Dedifferentiated amniotic fluid mesenchymal stem cell (primary cell): Measurements from ENCODE around the gene ZIM2.

Experiments used
- DNase-seq: peaks from one replicate; pipeline ENCODE4 v3.0.0-alpha.2; 2016; ENCODE audit errors: extremely low spot score

ZIM2 gene

DNA sequence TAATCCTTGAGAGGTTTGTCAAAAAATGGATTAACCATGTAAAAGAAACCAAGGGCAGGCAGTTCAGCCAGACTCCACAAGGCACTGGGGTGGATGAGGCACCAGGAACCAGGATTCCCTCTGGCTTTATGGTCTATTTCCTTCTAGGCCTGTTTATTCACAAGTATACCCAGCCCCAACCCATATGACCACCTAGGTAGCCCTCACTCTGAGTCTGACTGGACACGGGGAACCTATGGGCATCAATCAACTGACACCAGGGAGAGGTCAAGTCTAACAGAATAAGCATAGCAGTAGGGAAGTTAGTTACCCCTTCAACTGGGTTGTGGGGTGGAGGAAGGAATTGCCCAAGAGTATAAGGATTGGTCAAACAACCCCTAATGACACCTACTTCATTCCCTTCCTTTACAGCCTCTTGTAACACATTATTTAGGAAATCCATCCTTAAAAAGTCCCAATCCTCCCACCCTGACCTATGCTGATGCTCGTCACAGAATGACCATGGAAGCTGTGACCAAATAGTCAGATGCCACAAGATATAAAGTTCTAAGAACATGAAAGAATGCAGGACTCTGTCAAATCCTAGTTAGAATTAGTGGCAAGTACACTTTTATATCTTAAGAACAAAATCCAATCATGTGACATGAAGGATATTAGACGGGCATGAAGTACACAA lies 31.7 kb downstream of the ZIM2 start:
- DNase-seq = no peak

GRCh38 chr19:56806639-56807038 lies 33.9 kb downstream of the ZIM2 start:
- DNase-seq = no peak

GRCh38 chr19:56778351-56778750 lies 62.2 kb downstream of the ZIM2 start:
- DNase-seq = no peak

DNA sequence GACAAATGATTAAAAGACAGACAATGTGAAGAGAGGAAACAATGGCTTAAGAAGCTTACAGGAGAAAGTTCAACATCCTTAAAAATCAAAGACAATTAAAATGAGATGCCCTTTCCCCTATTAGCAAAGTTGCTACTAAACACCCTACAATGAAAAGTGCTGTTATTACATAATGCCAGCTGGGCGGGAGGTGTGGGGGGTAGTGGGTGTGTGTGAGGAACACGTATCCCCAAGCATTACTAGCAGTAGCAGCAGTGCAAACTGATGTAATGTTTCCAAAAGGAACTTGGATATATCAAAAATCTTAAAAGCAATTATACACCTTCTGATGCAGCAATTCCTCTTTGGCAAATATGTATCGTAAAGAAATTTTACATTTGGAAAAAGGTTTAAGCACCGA lies 70.9 kb downstream of the ZIM2 start:
- no peak for DNase-seq

- DNase-seq = no peak
Observed at GRCh38 chr19:56765137-56765536, 75.4 kb downstream of the ZIM2 start.

DNA sequence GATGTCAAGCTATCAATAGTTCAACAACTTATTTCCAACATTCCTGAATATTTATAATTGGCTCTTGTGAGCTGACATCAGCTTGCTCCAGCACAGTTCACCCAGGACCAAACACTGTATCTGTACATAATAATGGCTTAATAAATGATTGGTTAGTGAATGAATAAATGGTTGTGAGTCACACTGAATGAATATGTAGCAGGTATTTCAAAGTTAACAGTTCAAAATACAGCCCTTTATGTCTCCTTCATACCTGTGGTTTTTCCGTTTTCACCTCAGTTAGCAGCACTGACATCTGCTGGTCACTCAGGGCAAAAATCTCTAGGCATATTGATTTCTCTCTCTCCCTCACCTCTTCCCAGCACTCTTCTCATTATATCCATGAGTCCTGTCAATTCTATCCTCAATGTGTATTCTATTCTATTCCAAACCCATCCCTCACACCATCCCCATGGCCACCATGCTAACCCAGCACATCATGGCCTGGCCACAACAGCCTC lies 76.3 kb downstream of the ZIM2 start:
- no peak for DNase-seq

DNA sequence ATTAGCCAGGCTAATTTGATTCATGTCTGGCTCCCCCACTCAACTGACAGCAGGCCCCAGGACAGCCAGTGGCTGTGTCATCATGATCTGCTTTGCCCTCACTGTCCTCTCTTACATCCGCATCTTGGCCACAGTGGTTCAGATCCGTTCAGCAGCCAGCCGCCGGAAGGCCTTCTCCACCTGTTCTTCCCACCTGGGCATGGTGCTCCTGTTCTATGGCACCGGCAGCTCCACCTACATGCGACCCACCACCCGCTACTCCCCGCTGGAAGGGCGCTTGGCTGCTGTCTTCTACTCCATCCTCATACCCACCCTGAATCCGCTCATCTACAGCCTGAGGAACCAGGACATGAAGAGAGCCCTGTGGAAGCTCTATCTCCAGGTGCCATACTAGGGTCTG lies 79.7 kb downstream of the ZIM2 start:
- DNase-seq = no peak

DNA sequence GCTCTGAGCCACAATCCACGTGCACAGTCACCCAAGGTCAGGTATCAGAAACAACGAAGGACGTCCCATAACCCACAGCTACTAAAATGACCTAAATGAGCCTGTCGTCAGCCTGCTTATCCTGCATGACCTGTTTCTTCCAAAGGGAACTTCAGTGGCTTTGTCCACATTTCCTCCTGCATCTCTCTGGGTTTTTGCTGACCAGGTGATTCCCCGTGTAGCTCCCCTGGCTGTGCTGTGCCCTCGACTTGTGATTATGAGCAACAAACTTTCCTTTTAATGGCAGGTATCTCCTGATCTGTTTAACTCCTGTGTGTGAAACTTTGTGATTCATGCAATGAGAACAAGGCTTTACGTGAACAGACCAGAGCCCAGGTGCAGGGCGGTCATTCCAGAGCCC lies 81.0 kb downstream of the ZIM2 start:
- DNase-seq = no peak

DNA sequence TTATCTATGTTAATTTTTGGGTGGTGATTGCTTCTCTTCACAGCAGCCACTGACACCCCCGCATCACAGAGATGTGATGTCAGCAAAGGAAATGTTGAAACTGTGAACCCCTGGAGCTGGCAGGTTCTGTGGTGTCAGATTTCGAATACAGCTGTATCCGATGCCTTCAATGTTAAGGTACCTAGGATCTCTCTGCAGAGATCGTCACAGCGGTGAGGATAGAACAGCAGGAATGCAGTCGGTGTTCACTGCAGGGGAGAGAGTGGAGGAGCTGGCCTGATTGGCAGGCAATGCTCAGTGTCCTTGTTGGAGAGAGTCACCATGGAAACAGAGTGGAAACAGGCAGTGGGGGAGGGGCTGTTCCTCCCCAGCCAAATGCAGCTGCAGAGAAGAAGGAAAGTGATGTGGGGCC lies 89.4 kb downstream of the ZIM2 start:
- DNase-seq = no peak

- no peak for DNase-seq
Observed at GRCh38 chr19:56750658-56751057, 89.9 kb downstream of the ZIM2 start.

DNA sequence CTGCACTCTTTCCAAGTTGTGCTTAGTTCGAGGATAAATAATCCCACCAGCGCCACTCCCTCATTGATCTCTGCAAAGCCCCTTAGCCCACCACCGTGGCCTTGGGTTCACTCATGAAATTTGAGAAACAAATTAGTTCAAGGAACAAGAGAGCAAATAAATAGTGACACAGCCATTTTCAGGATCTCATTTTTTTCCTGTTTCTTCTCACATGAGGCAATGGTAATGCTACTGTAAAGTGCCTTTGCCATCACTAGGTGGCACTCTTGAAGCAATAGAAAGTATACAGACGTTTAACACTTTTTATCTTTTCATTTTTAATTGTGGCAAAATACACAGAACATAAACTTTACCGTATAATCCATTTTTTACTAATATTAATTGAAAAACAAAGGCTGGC lies 92.1 kb downstream of the ZIM2 start:
- no peak for DNase-seq

- no peak for DNase-seq
Observed at GRCh38 chr19:56746367-56746766, 94.2 kb downstream of the ZIM2 start.

DNA sequence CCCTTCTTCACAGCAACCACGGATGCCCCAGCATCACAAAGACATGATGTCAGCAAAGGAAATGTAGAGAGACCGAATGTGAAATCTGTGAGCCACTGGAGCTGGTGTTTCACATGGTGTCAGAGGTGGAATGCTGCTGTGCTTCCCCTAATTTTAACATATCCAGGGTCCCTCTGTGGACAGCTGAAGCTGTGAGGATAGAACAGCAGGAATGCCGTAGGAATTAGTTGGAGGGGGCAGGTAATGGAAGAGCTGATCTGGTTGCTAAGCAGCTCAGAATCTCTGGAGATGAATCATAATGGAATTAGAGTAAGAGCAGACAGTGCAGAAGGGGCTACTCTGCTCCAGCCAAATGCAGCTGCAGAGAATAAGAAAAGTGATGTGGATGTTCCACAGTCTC lies 100.0 kb downstream of the ZIM2 start:
- no peak for DNase-seq

GRCh38 chr19:56736571-56736970 lies 104.0 kb downstream of the ZIM2 start:
- no peak for DNase-seq

DNA sequence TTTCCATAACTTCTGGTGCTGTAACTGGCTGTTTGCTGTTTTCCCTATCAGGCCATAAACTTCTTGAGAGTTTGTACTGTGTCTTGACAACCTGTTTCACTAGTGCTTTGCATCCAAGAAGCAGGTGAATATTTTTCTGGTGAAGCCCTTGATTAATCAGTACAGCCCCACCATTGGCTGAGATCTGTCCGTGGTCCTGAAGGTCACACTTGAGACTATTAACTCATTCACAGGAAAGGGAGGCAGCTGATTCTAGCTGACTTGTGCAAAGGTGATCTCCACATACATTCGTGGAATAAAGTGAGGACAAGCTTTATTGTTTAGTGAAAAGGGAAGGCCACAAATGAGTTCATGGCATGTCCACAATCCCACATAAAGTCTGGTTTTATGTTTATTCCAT lies 107.5 kb downstream of the ZIM2 start:
- DNase-seq = no peak

GRCh38 chr19:56727677-56728076 lies 112.8 kb downstream of the ZIM2 start:
- no peak for DNase-seq

DNA sequence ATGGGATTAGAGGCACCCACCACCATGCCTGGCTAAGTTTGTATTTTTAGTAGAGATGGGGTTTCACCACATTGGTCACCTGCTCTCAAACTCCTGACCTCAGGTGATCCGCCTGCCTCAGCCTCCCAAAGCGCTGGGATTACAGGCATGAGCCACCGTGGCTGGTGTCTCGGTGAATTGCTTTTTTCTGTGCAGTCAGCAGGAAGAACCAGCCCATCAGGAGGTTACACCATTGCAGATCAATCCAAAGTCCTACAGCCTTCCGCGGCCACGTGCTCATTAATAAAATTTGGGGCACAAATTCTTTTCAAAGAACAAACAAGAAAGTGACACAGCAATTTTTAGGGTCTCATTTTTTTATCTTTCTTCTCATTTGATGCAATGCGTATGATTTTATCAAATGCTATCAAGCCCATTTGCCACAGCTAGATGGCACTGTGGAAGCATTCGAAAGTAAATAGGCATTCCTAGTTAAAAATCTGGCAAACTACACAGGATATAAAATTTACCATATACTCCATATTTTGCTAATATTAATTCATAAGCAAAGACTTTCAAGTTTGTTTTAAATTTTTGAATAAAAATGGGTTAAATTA lies 114.6 kb downstream of the ZIM2 start:
- no peak for DNase-seq
